HG03469 (cell line): Measurements from ENCODE around the gene HCN2.

ENCODE experiments used
- ATAC-seq: cut with Tn5 transposase; IDR thresholded peaks from one replicate; pipeline ENCODE4 v1.9.1; 2021; ENCODE audit warnings: mild to moderate bottlenecking, moderate library complexity, moderate number of reproducible peaks; ENCODE audit not compliant: unreplicated experiment

The HCN2 gene

GRCh38 chr19:570937-571565 lies 18.6 kb upstream of the HCN2 start:
- ATAC-seq: no peak

GRCh38 chr19:571566-571974 lies 18.1 kb upstream of the HCN2 start:
- ATAC-seq: no peak

- peak; percentile 64 for ATAC-seq
Measured at GRCh38 chr19:572140-572742, 17.4 kb upstream of the HCN2 start, which contains the start of gene BSG. BSG (plus strand) TSS chr19:572596; CDS start chr19:572635, 39 bp downstream.

GRCh38 chr19:572743-573518 lies 16.8 kb upstream of the HCN2 start:
- ATAC-seq: peak; percentile 6

- no peak for ATAC-seq
Measured at GRCh38 chr19:573519-573825, 16.2 kb upstream of the HCN2 start.

GRCh38 chr19:574658-575526 lies 14.8 kb upstream of the HCN2 start:
- ATAC-seq: no peak

- no peak for ATAC-seq
Measured at GRCh38 chr19:575527-576506, 13.9 kb upstream of the HCN2 start.

- no peak for ATAC-seq
Measured at GRCh38 chr19:576768-577438, 12.8 kb upstream of the HCN2 start.

- no peak for ATAC-seq
Measured at GRCh38 chr19:577439-578392, 12.0 kb upstream of the HCN2 start.

GRCh38 chr19:579111-579841 lies 10.4 kb upstream of the HCN2 start:
- ATAC-seq: no peak

- ATAC-seq: no peak
Measured at GRCh38 chr19:579842-580155, 9.9 kb upstream of the HCN2 start.

GRCh38 chr19:580274-580835 lies 9.3 kb upstream of the HCN2 start:
- no peak for ATAC-seq

- ATAC-seq: no peak
Measured at GRCh38 chr19:581399-582111, 8.1 kb upstream of the HCN2 start.

- no peak for ATAC-seq
Measured at GRCh38 chr19:582497-583197, 7.0 kb upstream of the HCN2 start.

- no peak for ATAC-seq
Measured at GRCh38 chr19:583198-583967, 6.3 kb upstream of the HCN2 start.

- no peak for ATAC-seq
Measured at GRCh38 chr19:583968-584239, 5.8 kb upstream of the HCN2 start.
